ENCODE results near the gene C22orf31.

C22orf31 gene

GRCh38 chr22:29011240-29012100 is 50.2 kb downstream of the C22orf31 start:
- no peak for TF ChIP-seq CTCF (IDR thresholded peaks at IDR 0.05; ENCODE audit: low read depth, low read length)
- DNase-seq (ENCODE audit: low read depth in 2 of 2): no peak
- H3K4me3 ChIP-seq (replicated peaks in 1 of 2; ENCODE audit: low read depth in 2 of 2, low read length in 2 of 2): no peak overlapping the region

- peak in 1 of 2 donors; percentile 76 for DNase-seq (ENCODE audit: low read depth in 2 of 2)
- no peak overlapping the region for H3K4me3 ChIP-seq (replicated peaks in 1 of 2; ENCODE audit: low read depth in 2 of 2, low read length in 2 of 2)
- TF ChIP-seq CTCF (IDR thresholded peaks at IDR 0.05; ENCODE audit: low read depth, low read length): no peak
Measured at GRCh38 chr22:29009148-29009547, 52.5 kb downstream of the C22orf31 start.

Measured in cardiac fibroblast (primary cell).